NCI-H82 treated with DMSO at 0.1 percent for 48 hours (cell line): ENCODE data around the gene FNDC10.

Experiments used
- DNase-seq: peaks from one replicate; lab custom pipeline; 2025; ENCODE audit not compliant: unreplicated experiment; lab: John Stamatoyannopoulos, UW

FNDC10 gene

GRCh38 chr1:1627829-1628753 is 28.2 kb upstream of the FNDC10 start:
- DNase-seq, result no peak

- DNase-seq, result no peak
Observed at GRCh38 chr1:1627261-1627828, 27.4 kb upstream of the FNDC10 start.

DNA sequence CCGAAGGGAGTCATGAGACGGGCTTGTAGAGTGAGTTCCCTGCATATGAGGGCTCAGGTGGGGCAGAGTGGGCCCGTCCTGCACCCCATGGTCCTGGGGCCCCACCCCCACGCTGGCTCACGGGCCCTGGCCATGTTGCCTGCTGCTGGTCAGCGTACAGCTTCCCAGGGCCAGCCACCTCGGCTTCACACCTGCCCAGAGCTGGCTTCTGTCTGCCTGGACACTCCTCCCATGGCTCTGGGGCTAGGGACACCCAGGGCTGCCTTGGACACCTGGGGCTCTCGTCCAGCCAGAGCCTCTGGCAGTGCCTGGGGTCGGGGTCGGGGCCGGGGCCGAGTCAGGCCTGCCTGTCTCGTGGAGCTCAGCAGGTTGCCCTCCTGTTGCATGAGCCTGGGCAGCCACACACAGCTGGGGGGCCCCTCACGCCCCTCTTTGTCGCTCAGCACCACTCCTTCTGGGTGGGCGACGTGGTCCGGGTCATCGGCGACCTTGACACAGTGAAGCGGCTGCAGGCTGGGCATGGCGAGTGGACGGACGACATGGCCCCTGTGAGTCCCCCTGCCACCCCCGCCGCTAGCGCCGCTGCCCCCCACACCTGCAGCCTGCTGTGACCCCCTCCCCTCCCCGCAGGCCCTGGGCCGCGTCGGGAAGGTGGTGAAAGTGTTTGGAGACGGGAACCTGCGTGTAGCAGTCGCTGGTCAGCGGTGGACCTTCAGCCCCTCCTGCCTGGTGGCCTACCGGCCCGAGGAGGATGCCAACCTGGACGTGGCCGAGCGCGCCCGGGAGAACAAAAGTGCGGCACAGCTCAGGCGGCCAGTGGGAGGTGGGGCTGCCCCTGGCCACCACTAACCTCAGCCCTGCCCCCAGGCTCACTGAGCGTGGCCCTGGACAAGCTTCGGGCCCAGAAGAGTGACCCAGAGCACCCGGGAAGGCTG is 26.5 kb upstream of the FNDC10 start:
- DNase-seq, result no peak

- no peak for DNase-seq
Observed at GRCh38 chr1:1625824-1626206, 25.9 kb upstream of the FNDC10 start.

DNA sequence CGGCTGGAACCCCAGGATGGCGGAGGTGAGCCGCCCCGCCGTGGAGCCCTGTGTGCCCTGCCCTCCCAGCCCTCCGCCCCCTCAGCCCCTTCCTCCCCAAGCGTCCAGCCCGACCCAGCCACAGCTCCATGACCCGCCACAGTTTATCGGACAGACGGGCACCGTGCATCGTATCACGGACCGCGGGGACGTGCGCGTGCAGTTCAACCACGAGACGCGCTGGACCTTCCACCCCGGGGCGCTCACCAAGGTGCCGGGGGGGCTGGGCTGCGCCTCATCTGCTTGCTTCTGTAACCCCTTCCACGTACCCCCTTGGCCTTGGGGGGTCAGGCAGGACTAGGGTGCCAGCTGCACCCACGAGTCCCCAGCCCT is 25.5 kb upstream of the FNDC10 start:
- no peak for DNase-seq

DNA sequence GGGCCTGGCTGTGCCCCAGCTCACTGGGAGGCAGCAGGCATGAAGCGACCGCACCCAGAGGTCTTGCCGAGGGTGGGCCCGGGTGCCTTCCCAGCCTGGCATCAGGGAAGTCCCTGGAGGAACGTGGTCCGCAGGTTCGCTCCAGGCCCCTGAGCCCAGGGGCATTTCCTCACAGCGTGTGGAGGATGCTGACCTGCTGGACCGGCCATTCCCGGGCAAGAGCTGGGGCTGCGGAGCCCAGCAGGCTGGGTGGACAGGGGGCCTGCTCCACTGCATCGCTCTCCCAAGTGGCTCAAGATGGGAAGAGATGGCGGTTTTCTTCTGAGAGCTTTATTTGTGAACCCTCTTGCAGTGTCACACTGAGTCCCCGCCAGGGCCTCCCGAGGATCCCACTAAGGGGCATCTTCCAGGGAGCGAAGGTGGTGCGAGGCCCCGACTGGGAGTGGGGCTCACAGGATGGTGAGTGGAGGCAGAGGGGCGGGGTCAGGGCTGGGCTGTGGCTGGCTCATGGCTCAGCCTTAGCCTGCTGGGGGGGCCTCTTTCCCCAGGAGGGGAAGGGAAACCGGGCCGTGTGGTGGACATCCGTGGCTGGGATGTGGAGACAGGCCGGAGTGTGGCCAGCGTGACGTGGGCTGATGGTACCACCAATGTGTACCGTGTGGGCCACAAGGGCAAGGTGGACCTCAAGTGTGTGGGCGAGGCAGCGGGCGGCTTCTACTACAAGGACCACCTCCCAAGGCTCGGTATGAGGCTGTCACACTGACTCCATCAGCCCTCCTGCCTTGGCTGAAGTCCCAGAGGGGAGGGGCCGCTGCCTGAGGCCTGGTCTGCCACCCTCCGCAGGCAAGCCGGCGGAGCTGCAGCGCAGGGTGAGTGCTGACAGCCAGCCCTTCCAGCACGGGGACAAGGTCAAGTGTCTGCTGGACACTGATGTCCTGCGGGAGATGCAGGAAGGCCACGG is 24.8 kb upstream of the FNDC10 start:
- DNase-seq, result no peak

- DNase-seq, result no peak
Observed at GRCh38 chr1:1623631-1624442, 23.9 kb upstream of the FNDC10 start.

DNA sequence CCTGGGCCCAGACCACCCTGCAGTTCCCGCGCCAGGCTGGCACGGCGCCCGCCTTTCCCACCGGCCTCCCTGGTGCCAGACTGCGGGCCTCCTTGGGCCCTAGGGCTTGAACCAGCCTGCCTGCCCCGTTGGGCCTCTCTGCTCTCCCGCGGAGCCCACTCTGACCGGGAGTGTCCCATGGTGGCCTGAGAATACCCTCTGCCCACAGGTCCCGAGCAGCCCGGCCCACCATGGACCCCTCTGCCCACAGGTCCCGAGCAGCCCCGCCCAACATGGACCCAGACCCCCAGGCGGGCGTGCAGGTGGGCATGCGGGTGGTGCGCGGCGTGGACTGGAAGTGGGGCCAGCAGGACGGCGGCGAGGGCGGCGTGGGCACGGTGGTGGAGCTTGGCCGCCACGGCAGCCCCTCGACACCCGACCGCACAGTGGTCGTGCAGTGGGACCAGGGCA is 23.3 kb upstream of the FNDC10 start:
- DNase-seq, result no peak

DNA sequence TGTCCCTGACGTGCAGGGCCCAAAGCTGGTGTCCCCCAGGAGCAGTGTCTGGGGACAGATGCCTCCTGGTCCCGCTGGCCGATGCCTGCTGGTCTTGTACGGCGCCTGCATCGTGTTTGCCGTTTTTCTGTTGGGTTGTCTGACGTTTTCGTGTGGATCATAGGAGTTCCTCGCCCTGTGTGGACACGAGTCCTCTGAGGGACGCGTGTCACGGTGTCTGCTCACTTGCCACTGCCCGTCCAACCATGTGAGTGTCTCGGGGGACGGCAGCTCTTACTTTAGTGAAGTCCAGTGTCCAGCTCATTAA is 22.8 kb upstream of the FNDC10 start:
- no peak for DNase-seq

DNA sequence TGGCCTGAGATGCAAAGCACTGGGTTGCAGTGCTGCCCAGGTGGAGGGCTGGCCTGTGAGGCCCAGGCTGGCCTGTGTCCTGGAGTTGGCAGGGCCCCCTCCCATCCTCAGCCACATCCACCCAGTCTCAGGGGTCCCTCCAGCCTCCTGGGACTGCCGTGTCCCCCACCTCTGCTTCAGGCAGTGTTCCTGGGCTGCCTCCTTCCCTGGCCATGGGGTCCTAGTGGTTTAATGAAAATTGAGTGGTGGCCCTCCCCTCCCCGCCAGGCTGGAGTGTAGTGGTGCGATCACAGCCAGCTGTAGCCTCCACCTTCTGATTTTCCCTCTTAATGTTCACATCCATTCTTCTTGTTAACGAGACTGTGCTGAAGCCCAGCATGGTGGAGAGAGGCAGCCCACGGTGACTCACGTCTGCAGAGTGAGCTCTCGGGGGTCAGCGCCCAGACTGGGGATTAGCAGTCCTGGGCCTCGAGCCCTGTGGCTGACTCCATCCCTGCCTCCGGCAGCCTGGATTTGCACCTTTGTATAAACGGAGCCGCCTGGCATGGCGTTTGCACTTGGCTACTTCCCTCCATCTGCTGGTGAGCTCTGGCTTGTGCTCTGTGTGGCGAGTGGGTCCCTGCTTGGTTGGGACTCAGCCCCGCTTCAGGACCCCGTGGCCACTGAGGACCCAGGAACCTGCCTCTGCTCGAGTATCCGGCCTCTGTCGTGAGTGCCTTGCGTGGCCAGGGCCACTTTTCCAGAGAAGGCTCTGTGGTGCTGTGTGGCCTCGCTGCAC is 22.3 kb upstream of the FNDC10 start:
- no peak for DNase-seq

GRCh38 chr1:1621173-1622009 is 21.5 kb upstream of the FNDC10 start:
- no peak for DNase-seq

DNA sequence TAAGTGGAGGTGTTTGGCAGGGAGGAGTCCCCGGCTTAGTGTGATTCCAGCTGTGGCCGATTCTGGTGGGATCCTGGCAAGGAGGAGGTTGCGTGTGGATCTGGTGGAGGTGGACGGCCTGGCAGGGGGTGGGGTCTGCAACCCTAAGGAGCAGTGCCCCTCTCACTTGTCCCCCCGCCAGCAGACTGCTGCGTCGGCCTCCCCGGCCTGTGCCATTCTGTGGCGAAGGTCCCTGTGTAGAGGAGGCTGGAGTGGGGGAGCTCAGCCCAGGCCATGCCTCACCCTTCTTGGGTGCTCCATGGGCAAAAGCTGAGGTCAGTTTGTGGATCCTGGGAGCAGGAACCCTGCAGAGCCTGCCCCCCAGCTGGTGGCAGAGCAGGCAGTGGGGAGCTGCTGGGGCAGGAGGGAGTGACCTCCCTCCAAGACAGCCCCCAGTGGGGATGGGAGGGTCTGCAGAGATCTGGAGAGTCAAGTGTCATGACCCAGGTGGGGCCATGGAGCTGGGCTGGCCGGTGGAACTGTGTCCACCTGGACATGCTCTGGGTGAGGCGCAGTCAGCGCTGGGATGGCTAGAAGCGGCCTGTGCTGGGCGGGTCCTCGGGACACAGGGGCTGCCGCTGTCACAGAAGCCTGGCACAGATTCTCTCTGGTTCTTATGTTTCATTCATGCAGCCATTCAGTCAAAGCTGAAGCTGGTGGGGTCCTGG is 20.7 kb upstream of the FNDC10 start:
- no peak for DNase-seq

DNA sequence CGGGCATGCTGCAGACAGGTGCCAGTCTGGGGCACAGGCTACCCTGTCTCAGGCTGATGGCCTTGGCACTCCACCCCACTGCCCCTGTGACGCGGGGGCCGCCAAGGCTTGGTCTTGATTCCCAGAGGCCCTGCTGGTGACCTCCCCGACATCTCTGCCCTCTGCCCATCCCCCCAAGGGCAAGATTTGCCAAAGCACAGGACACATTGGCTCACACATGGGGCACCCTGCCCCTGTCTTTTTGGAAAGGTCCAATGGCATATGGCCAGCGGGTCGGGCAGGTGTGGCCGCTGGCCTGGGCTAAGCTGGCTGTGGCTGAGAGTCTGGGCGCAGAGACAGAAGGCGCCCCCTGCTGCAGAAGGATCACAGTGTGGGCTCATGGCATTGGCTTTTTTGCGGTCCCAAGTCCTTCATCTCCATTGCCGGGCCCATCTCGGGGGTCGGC is 20.0 kb upstream of the FNDC10 start:
- DNase-seq, result no peak

GRCh38 chr1:1618396-1619068 is 18.6 kb upstream of the FNDC10 start:
- no peak for DNase-seq

DNA sequence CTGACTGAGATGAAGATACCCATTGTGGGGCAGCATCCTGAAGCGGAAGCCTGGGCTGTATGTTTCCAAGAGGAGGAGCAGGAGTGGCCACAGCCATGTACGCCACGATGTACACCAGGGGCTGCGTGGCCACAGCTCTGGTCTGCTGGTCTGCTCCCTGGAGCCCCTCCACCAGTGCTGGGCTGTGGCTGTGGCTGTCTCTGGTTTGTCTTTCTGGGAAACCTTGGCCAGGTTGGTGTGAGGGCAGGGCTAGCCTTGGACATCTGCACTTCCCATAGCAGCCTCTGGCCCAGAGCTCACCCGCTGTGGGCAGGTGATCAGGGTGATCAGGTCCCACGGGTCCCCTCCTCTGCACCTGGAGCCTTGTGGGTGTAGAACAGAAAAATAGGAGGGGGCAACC is 18.0 kb upstream of the FNDC10 start:
- no peak for DNase-seq

DNA sequence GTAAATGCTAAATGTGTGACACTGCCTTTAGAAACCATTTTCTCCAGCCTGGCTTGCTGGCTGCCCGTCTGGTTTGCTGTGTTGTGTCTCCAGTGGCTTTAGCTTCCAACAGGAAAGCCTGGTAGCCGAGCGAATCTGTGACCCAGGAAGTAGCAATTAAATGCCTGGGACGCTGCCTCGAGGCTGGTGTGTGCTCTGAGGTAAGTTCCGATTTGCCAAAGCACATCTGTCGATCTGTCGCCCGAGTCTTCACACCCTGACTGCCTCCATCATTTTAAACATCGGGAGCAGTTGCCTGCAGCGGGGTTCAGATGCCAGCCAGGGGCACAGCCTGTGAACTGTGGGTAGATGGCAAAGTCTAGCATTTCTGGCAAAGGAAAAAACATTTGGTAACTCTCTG is 17.6 kb upstream of the FNDC10 start:
- no peak for DNase-seq

- DNase-seq, result no peak
Observed at GRCh38 chr1:1616838-1617237, 16.9 kb upstream of the FNDC10 start.
